Ovary (tissue), 9 donors: ENCODE results near the gene IKZF3. TPM values are rescaled to one million over a fixed set of nuclear protein-coding genes. Genes with fewer than 3 reads are reported as not detected.

Source experiments
- DNase-seq, 5 donors: peaks; one replicate each; pipeline ENCODE4 v3.0.0-alpha.2; 2019 to 2020
- H3K27ac ChIP-seq, 2 donors: fragments of 200-600 bp; one replicate each; pipeline versions ENCODE4 v1.5.1 to v1.8.0; 2019 to 2022
- H3K27me3 ChIP-seq: fragments of 200-600 bp; one replicate; pipeline ENCODE4 v1.8.0; 2022
- H3K36me3 ChIP-seq: fragments of 200-600 bp; sonication (generic); one replicate; pipeline ENCODE4 v1.5.1; 2019
- H3K4me1 ChIP-seq: one replicate; pipeline ENCODE4 v1.8.1; 2013; ENCODE audit warnings: mild to moderate bottlenecking, moderate library complexity; ENCODE audit not compliant: insufficient read depth
- H3K4me3 ChIP-seq: fragments of 200-600 bp; sonication (generic); one replicate; pipeline ENCODE4 v1.5.1; 2017
- H3K9me3 ChIP-seq, 2 donors: fragments of 200-600 bp in 1 of 2; sonication (generic) in 1 of 2; one replicate each; pipeline versions ENCODE4 v1.5.1 to v1.8.1; 2013 to 2019; ENCODE audit warnings: mild to moderate bottlenecking in 1 of 2, moderate library complexity in 1 of 2
- EP300 ChIP-seq: sonication (generic); formaldehyde crosslinking; IDR thresholded peaks from one replicate; pipeline ENCODE4 v1.6.1; 2017; ENCODE audit warnings: antibody characterized with exemption
- POLR2A ChIP-seq: fragments of 450-650 bp; IDR thresholded peaks from one replicate; pipeline ENCODE4 v1.6.1; 2017; ENCODE audit warnings: antibody characterized with exemption, mild to moderate bottlenecking, moderate library complexity
- WGBS, 3 donors: extraction: QIAGEN DNeasy Blood & Tissue Kit in 1 of 3; methylation state at CpG; one replicate each; pipeline versions ENCODE4 v1.1.5 to v1.1.7; 2013 to 2017; 5-methylcytosine and 5-hydroxymethylcytosine counted together
- intact Hi-C, 4 donors: fragments of 100-400 bp; cut with DNase I; formaldehyde crosslinking; loops; one replicate each; pipeline versions ENCODE4 v1.11.0 to v1.15.1; 2022 to 2023
- polyA plus RNA-seq, 2 donors: library from polyadenylated mRNA; stranded (reverse); fragments of 200-250 nt in 1 of 2; fragments of 350-450 nt in 1 of 2; fragmentation: Illumina TruSeq in 1 of 2; extraction: RNeasy Lipid Tissue Mini Kit (QIAGEN cat#74804) in 1 of 2; gene quantifications; one replicate each; pipeline ENCODE4 v1.2.3, GENCODE V29; 2013 to 2014
- total RNA-seq, 7 donors: library from RNA; depleted of rRNA in 2 of 7; stranded (reverse); fragments of >200 nt in 2 of 7; fragmentation: NEBNext Ultra II Directional in 3 of 7; extraction: Animal tissue kit (Norgen Biotek cat#: 25700) in 3 of 7; gene quantifications; one replicate each; pipeline versions ENCODE4 v1.1.0 to v1.2.4, GENCODE V29; 2016 to 2023
- TF ChIP-seq, protein P1 (sequence below), 3 donors: fragments of 450-650 bp in 2 of 3; fragments of 200-600 bp in 1 of 3; IDR thresholded peaks; one replicate each; pipeline versions ENCODE4 v1.5.1 to v1.8.0; 2016 to 2022; ENCODE audit warnings: antibody characterized with exemption in 3 of 3, mild to moderate bottlenecking in 1 of 3
- donor health status: DM: no; HTN: no; CAD: no; lungs with moderate emphysema.
- donor health status: DM: no; HTN: no; CAD: no.
- donor health status: Bipolar disorder and iron deficiency.
- donor health status: DM: yes; HTN: yes; CAD: no.
- donor health status: DM: no; HTN: no; CAD: no.
- donor health status: DM: yes; HTN: yes; CAD: no.

The IKZF3 gene
- total and polyA plus RNA-seq, 9 donors: 0.16 to 2.6 (median 0.62) TPM

DNA sequence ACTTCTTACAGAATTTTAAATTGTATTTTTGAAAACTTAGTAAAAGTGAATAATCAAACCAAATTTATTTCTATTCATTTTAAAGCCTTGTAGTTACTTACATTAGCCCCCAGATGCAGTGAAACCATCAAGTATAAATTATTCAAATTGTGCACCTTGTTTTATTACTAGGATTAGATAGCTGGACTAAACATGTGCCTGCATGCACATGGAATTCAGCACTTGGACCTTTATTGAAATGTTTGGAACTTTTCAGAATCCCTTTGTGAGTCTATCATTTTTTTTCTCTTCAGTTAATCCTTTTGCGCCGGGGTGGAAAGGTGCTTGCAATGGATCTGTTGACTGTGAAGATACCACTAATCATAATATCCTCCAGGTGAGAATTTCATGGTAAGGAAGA is 8.6 kb upstream of the IKZF3 start:
- Histone ChIP-seq H3K9me3 (peaks cover 0 to 11% of the 10 kb centered on the region in 2 donors), H3K4me1 (no peaks in the 10 kb centered on the region), H3K36me3 (no peaks in the 10 kb centered on the region), H3K4me3 (no peak overlapping the region), H3K27me3 (no peaks in the 10 kb centered on the region), H3K27ac (no peak overlapping the region)
- DNase-seq: no peak
- TF ChIP-seq, protein P1, sequence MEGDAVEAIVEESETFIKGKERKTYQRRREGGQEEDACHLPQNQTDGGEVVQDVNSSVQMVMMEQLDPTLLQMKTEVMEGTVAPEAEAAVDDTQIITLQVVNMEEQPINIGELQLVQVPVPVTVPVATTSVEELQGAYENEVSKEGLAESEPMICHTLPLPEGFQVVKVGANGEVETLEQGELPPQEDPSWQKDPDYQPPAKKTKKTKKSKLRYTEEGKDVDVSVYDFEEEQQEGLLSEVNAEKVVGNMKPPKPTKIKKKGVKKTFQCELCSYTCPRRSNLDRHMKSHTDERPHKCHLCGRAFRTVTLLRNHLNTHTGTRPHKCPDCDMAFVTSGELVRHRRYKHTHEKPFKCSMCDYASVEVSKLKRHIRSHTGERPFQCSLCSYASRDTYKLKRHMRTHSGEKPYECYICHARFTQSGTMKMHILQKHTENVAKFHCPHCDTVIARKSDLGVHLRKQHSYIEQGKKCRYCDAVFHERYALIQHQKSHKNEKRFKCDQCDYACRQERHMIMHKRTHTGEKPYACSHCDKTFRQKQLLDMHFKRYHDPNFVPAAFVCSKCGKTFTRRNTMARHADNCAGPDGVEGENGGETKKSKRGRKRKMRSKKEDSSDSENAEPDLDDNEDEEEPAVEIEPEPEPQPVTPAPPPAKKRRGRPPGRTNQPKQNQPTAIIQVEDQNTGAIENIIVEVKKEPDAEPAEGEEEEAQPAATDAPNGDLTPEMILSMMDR (IDR thresholded peaks at IDR 0.05): no peak
- no peak for TF ChIP-seq POLR2A
- intact Hi-C loops: no loop called here
- whole genome bisulfite sequencing, 3 donors: 69 to 83% (median 69%) methylated on average over 2 of the region's 2 CpGs

GRCh38 chr17:39871801-39872200 is 7.7 kb upstream of the IKZF3 start:
- Histone ChIP-seq H3K4me3 (no peak overlapping the region), H3K9me3 (peaks cover 0 to 17% of the 10 kb centered on the region in 2 donors), H3K36me3 (no peaks in the 10 kb centered on the region), H3K4me1 (no peaks in the 10 kb centered on the region), H3K27me3 (no peaks in the 10 kb centered on the region), H3K27ac (no peak overlapping the region)
- 64 to 72% (median 66%) methylated on average over 2 of the region's 2 CpGs for WGBS, 3 donors
- TF ChIP-seq EP300 (no peak), POLR2A (no peak)
- TF ChIP-seq, protein P1 (IDR thresholded peaks at IDR 0.05): no peak
- intact Hi-C loops: no loop called here
- DNase-seq: no peak

- Histone ChIP-seq H3K36me3 (no peaks in the 10 kb centered on the region), H3K9me3 (peaks cover 0 to 17% of the 10 kb centered on the region in 2 donors), H3K27me3 (no peaks in the 10 kb centered on the region), H3K4me3 (no peak overlapping the region), H3K27ac (no peak overlapping the region), H3K4me1 (no peaks in the 10 kb centered on the region)
- intact Hi-C loops: no loop called here
- WGBS, 3 donors: 95 to 97% (median 97%) methylated on average over 1 of the region's 1 CpG
- TF ChIP-seq, protein P1 (IDR thresholded peaks at IDR 0.05): no peak
- TF ChIP-seq EP300 (no peak), POLR2A (no peak)
- no peak for DNase-seq
Measured at GRCh38 chr17:39870776-39871175, 6.7 kb upstream of the IKZF3 start.

DNA sequence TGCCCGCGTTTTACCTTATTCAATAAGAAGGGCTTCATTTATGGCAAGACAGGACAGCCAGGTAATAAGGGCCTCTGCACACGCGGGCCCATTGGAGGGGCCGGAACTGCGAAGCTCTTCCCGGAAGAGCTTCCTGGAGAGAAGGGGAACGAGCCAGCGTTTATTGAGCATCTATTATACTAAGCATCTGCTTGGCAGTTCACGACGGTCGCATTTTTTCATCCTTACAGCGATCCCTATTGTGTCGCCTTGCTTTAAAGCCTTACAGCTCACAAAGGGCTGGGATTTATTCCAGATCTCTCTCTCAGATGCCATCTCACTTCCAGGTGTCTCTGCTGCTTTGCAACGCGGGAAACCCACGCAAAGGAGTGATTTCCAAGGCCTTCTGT is 4.4 kb upstream of the IKZF3 start:
- H3K9me3 ChIP-seq: peaks cover 0 to 22% of the 10 kb centered on the region in 2 donors
- intact Hi-C loops: no loop called here
- no peaks in the 10 kb centered on the region for H3K27me3 ChIP-seq
- no peaks in the 10 kb centered on the region for H3K36me3 ChIP-seq
- WGBS, 3 donors: 58 to 67% (median 66%) methylated on average over 17 of the region's 17 CpGs
- H3K4me1 ChIP-seq: no peaks in the 10 kb centered on the region
- no peak overlapping the region for H3K27ac ChIP-seq
- no peak for TF ChIP-seq POLR2A
- TF ChIP-seq EP300: no peak
- TF ChIP-seq, protein P1 (IDR thresholded peaks at IDR 0.05): no peak
- no peak for DNase-seq
- H3K4me3 ChIP-seq: no peak overlapping the region
